GM10266 (cell line): ENCODE measurements around the gene ENOX1.

Experiments
- DNase-seq: peaks from one replicate; pipeline ENCODE4 v3.0.0; 2012; ENCODE audit errors: extremely low spot score
- CTCF ChIP-seq: IDR thresholded peaks from 2 replicates; pipeline ENCODE4 v1.5.1; 2012; ENCODE audit warnings: mild to moderate bottlenecking, low read depth; ENCODE audit not compliant: control insufficient read depth, insufficient read depth; ENCODE audit errors: missing control alignments

Gene ENOX1

GRCh38 chr13:43751624-43752023 is 35.1 kb downstream of the ENOX1 start:
- no peak for TF ChIP-seq CTCF
- no peak for DNase-seq

- TF ChIP-seq CTCF, result no peak
- no peak for DNase-seq
Measured at GRCh38 chr13:43749503-43749902, 37.3 kb downstream of the ENOX1 start.

- TF ChIP-seq CTCF, result no peak
- no peak for DNase-seq
Measured at GRCh38 chr13:43744261-43745031, 42.3 kb downstream of the ENOX1 start.

- DNase-seq, result no peak
Measured at GRCh38 chr13:43742911-43743310, 43.9 kb downstream of the ENOX1 start.

GRCh38 chr13:43737392-43737923 is 49.3 kb downstream of the ENOX1 start:
- no peak for TF ChIP-seq CTCF
- DNase-seq, result no peak

More at GRCh38 chr13:43742911-43743310, 43.9 kb downstream of the ENOX1 start:
- no peak for TF ChIP-seq CTCF

GRCh38 chr13:43732726-43733125 is 54.0 kb downstream of the ENOX1 start:
- DNase-seq, result no peak
- no peak for TF ChIP-seq CTCF

GRCh38 chr13:43731296-43731695 is 55.5 kb downstream of the ENOX1 start:
- DNase-seq, result no peak
- TF ChIP-seq CTCF, result no peak
